Activated T-cell treated with anti-CD3 and anti-CD28 coated beads, Interleukin-2, amount 50 U/mL, for 72 hours (primary cell): Measurements from ENCODE around the gene UFD1. TPM values are rescaled to one million over a fixed set of nuclear protein-coding genes. Genes with fewer than 3 reads are reported as not detected.
A peak's percentile ranks its signal among the peaks of the same experiment; 100 is the strongest.
"Not testable (repeated sequence)": the region's sequence is repeated elsewhere in the genome, so short reads cannot be mapped to it uniquely, and the experiment has no call there.

Experiments used
- ATAC-seq, 2 donors: fragments of 150-1000 bp; cut with Tn5 transposase; replicated peaks in 1 of 2; 2 replicates each; pipeline ENCODE4 v1.10.0; 2021; ENCODE audit warnings: moderate library complexity in 2 of 2, mild to moderate bottlenecking in 1 of 2
- DNase-seq, 2 donors: peaks; one replicate each; pipeline ENCODE4 v3.0.0; 2021 to 2022; ENCODE audit warnings: mixed read lengths in 1 of 2
- H3K27ac Mint-ChIP-seq: one replicate; pipeline ENCODE4 v1.8.0; 2022; ENCODE audit warnings: mild to moderate bottlenecking, moderate library complexity, mixed read lengths
- H3K27me3 Mint-ChIP-seq: one replicate; pipeline ENCODE4 v1.8.0; 2022; ENCODE audit warnings: low read depth, mixed read lengths
- H3K36me3 Mint-ChIP-seq, 2 donors: one replicate each; pipeline ENCODE4 v1.8.0; 2022; ENCODE audit warnings: mixed read lengths in 2 of 2, mild to moderate bottlenecking in 1 of 2; ENCODE audit not compliant: insufficient read depth in 2 of 2
- H3K4me1 Mint-ChIP-seq: one replicate; pipeline ENCODE4 v1.8.0; 2022; ENCODE audit warnings: low read depth, mixed read lengths
- H3K4me3 Mint-ChIP-seq, 2 donors: one replicate each; pipeline ENCODE4 v1.8.0; 2022; ENCODE audit warnings: mild to moderate bottlenecking in 2 of 2, mixed read lengths in 2 of 2, moderate library complexity in 2 of 2
- H3K9me3 Mint-ChIP-seq, 2 donors: one replicate each; pipeline ENCODE4 v1.8.0; 2022; ENCODE audit warnings: mixed read lengths in 2 of 2
- total RNA-seq, 2 donors: library from RNA; stranded (reverse); gene quantifications; one replicate each; pipeline ENCODE4 v1.2.3, GENCODE V29; 2022

Gene UFD1
- total RNA-seq, 2 donors from 2014 or later: 68.3 to 78.6 TPM

DNA sequence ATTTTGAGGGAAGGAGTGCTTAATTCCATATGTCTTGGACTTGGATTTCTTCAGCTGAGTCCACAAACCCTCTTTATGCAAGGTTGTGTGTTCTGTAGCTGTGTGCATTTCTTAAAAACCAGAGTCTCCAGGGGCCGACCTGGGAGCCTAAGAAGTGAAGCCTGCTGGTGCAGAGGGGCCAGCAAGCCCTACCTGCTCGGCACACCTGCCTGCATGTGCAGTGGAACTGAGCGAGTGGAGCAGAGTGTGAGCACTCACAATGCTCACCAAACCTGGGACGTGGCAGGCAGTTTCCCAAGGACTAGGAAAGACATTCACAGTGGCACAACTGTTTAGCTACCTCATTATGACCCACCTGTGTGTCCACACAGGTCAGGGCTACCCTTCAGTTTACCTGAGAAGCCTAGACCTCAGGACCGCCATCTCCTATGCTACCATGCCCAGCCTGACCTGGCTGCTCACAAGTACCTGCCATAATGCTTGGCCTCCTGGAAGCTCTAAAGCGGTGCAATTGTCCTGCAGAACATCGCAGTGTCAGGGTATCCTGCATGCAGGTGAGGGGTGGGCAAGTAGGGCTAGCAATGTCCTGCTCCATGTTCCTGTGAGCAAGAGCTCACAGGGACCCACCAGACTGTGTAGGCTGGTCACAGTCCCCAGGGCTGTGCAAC lies 35.3 kb downstream of the UFD1 start:
- Mint-ChIP-seq H3K9me3 (no peaks in the 10 kb centered on the region), H3K27ac (no peak overlapping the region), H3K4me1 (peaks cover 45% of the 10 kb centered on the region), H3K27me3 (no peaks in the 10 kb centered on the region), H3K36me3 (peaks cover 6 to 7% of the 10 kb centered on the region in 2 donors), H3K4me3 (no peak overlapping the region)
- no peak for DNase-seq
- ATAC-seq: no peak

DNA sequence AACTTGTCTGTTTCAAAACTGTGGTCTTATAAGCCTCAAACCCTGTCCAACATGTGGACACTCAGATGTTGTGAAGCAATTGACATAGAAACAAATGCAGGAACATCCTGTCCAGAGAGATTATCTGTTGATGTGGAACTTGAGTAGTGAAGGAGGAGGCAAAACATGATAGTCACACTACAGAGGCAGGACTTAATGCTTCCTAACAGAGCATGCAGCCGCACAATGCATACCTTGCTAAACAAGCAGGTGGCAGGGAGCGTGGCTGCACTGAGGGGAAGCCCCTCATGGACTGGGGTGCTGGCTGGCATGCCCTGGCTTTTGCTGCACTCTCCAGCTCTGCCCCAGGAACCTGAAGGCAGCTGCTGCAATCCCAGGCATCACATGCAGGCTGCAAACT lies 36.8 kb downstream of the UFD1 start:
- Mint-ChIP-seq H3K36me3 (peaks cover 4 to 7% of the 10 kb centered on the region in 2 donors), H3K4me3 (no peak overlapping the region), H3K27me3 (no peaks in the 10 kb centered on the region), H3K4me1 (peaks cover 36% of the 10 kb centered on the region), H3K9me3 (no peaks in the 10 kb centered on the region), H3K27ac (peak overlapping the region; percentile 82)
- ATAC-seq (no peak), DNase-seq (no peak)

DNA sequence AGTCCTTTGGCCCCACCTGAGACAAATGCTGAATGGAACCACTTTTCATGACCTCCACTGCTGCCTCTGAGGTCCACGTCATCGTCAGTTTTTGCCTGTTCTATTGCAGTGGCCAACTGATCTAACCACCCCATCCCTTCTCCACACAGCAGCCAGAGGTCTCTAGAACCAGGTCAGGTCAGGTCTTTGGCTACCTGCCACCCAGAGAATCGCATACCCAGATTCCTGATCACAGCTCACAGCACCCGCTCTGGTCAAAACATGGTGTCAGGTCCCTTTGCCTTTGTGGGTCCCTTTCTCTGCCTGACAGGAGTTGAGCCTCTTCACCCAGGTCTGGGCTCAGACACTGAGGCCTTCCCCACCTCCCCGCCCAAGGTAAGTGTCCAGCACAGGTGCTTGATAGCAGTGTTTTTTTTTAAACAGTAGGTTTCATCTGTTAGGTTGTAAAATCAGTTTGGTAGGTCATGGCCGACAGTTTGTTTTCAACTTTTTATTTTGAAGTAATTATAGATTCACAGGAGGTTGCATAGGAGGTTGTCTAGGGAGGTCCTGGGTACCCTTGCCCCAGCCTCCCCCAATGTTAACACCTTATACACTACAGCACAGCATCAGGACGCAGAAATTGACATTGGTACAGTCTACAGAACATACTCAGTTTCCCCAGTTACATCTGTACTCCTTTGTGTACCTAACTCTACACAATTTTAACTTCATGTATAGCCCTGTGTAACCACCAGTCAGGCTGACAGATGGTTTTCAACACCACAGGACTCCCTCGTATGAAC lies 38.4 kb downstream of the UFD1 start:
- Mint-ChIP-seq H3K4me1 (peaks cover 24% of the 10 kb centered on the region), H3K36me3 (peaks cover 1 to 5% of the 10 kb centered on the region in 2 donors), H3K27me3 (no peaks in the 10 kb centered on the region), H3K9me3 (no peaks in the 10 kb centered on the region), H3K27ac (peak overlapping the region; percentile 40), H3K4me3 (no peak overlapping the region)
- ATAC-seq (no peak), DNase-seq (no peak)

DNA sequence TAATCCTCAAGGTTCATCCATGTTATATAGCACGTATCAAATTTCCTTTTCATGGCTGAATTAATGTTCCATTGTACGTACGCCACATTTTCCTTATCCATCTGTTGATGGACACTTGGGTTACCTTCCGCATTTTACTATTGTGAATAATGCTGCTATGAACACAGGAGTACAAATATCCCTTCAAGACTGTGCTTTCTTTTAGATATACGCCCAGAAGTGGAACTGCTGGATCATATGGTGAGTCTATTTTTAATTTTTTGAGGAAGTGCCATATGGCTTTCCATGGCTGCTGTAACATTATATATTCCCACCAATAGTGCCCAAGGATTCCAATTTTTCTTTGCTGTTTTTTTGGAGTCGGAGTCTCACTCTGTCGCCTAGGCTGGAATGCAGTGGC lies 40.7 kb downstream of the UFD1 start:
- Mint-ChIP-seq H3K9me3 (no peaks in the 10 kb centered on the region), H3K27me3 (no peaks in the 10 kb centered on the region), H3K27ac (peak overlapping the region; percentile 4), H3K4me3 (no peak overlapping the region), H3K36me3 (peaks cover 1 to 7% of the 10 kb centered on the region in 2 donors), H3K4me1 (peaks cover 22% of the 10 kb centered on the region)
- DNase-seq (no peak), ATAC-seq (no peak)

DNA sequence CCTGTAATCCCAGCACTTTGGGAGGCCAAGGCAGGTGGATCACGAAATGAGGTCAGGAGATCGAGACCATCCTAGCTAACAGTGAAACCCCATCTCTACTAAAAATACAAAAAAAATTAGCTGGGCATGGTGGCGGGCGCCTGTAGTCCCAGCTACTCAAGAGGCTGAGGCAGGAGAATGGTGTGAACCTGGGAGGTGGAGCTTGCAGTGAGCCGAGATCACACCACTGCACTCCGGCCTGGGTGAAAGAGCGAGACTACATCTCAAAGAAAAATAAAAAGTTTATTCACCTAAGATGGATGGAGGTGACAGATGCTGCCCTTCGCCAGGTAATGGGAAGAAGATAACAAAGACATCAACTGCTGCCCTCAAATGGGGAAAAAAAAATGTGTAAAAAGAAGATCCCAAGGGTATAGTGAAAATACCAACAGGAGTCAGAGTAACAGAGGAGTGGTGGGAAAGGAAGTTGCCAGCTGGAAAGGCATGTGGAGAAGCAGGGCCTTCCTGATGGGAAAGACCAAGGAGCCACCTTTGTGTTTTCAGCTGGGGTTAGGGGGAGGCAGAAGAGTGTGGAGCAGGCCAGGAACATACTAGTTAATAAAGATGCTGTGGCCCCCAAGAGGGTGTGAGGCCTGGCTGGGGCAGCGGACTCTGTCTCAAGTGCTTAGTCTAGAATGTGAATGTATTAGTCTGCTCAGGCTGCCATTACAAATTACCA lies 42.4 kb downstream of the UFD1 start:
- Mint-ChIP-seq H3K27ac (peak overlapping the region; percentile 55), H3K4me1 (peaks cover 25% of the 10 kb centered on the region)
- H3K27me3 Mint-ChIP-seq, DNase-seq, H3K9me3 Mint-ChIP-seq, H3K4me3 Mint-ChIP-seq, H3K36me3 Mint-ChIP-seq, ATAC-seq: not testable (repeated sequence)

DNA sequence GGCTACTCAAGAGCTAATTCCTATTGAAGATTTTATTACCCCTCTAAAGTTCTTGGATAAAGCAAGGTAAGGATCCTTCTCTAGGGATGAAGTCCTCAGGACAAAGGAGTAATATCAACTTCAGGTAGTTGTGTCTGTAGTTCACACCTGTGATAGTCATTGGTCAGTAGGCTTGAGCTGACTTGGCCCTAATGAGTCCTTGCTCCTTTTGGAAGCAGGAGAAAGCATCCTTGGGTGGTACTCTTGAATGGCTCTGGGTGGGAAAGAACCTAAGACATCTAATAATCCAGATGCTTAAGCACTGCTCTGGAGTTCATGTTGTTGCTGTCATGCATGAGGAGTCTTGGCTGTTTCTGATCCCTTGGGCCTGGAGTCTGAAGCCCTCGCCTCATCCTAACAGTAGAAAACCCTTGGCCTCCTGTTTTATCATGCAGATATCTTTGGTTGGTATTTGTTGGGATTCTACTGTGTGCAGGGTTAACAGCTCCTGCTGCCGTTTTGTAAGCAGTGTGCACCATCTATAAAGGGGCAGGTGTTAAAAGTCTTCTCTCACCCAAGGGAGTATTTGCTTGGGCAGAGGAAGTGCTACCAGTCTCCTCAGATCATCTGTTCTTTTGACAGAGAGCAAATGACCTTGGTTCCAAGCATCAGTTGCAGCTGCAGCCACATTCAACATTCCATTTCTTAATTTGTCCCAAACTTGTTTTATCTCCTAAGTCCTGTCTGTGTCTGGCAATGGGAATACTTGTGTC lies 44.0 kb downstream of the UFD1 start:
- Mint-ChIP-seq H3K9me3 (no peaks in the 10 kb centered on the region), H3K4me1 (peaks cover 33% of the 10 kb centered on the region), H3K4me3 (peak overlapping the region in 1 of 2 donors; percentile 91), H3K27me3 (no peaks in the 10 kb centered on the region), H3K36me3 (peaks cover 3 to 5% of the 10 kb centered on the region in 2 donors), H3K27ac (peak overlapping the region; percentile 85)
- ATAC-seq: no peak
- no peak for DNase-seq

DNA sequence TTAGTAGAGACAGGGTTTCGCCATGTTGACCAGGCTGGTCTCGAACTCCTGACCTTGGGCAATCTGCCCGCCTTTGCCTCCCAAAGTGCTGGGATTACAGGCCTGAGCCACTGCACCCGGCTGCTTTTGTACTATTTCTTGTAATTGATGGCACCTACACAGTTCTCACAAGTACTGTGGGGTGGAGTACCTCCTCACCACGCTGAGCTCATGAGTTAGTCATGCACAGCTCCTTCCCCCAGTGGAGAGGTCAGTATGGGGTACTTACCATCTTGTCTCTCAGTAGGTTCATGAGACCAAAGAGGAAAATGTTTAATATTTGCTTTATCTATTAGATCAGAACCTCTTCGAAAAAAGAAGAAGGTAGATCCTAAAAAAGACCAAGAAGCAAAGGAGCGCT lies 44.6 kb downstream of the UFD1 start:
- peak overlapping the region; percentile 91 to 93 for H3K4me3 Mint-ChIP-seq
- no peak for ATAC-seq
- H3K36me3 Mint-ChIP-seq: peaks cover 3 to 7% of the 10 kb centered on the region in 2 donors
- H3K27ac Mint-ChIP-seq: peak overlapping the region; percentile 85
- H3K9me3 Mint-ChIP-seq: no peaks in the 10 kb centered on the region
- DNase-seq: peak in 1 of 2 donors; percentile 21
- peaks cover 39% of the 10 kb centered on the region for H3K4me1 Mint-ChIP-seq
- H3K27me3 Mint-ChIP-seq: no peaks in the 10 kb centered on the region

DNA sequence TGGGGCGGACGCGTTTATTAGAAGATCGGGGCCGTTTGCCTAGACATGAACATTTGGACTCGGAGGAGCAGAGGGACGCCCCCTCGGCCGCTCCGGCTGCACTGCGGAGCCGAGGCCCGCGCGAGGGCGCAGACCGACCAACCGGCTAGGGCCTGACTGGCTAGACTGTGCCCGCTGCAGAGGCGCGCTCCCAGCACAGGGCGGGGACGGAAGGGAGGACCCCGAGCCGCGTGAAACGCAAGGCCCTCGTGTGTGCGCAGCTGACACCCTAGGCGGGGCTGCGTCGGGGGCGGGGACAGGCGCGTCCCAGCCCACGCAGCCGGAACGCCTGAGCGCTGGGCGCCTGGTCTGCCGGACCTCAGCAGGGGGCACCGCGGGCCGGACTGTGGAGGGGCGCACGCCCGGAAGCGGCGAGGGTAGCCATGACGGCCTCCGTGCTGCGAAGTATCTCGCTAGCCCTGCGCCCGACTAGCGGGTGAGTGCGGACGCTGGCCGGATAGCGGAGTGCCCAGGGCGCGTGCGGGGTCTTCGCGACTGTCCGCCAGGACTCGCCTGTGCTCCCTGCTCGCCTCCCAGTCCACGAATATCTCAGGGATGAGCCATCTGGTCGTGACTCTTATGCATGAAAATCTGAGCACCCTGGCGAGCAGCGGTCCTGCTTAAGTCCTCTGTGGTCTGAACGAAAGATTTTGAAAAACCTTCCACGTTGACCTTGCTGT lies 46.7 kb downstream of the UFD1 start, which contains the start of gene MRPL40:
Gene MRPL40 (plus strand): TSS at position 413 of the 719 bp plus-strand sequence. CDS start 10 bp downstream, at position 423.
- peaks cover 56% of the 10 kb centered on the region for H3K4me1 Mint-ChIP-seq

DNA sequence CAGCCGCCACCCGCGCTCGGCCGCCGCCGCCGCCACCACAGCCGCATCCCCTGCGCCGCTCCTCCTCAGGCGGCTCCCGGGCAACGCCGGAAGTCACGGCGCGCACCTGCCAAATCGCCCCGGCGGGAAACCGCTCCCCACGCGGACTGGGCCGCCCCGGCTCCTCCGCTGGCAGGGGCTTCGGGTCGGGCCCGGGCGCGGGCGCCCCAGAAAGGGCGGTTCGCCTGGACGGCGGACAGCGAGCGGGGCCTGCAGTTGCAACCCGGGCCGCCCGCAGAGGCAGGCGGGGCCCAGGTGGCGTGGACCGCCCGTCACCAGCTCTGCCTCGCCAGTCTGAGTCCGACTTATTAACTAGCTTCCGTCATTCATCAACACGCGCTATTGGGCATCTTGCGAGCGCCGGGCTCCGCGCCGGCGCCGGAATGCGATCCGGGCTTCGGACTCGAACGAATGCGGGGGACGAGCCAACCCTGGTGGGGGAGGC lies 47.3 kb downstream of the UFD1 start, which contains the start of gene HIRA:
Gene HIRA (minus strand): TSS at position 85 of the 484 bp plus-strand sequence. CDS start 257 bp downstream, outside the sequence.
- DNase-seq: peak; percentile 88 to 93
- Mint-ChIP-seq H3K27ac (peak within 1 kb of the TSS; percentile 96), H3K27me3 (no peaks in the 10 kb centered on the region), H3K4me1 (peaks cover 62% of the 10 kb centered on the region), H3K4me3 (peak within 1 kb of the TSS; percentile 91 to 93), H3K9me3 (no peaks in the 10 kb centered on the region), H3K36me3 (peaks cover 5 to 11% of the 10 kb centered on the region in 2 donors)
- ATAC-seq: peak; percentile 67 to 69

More for the DNA sequence above, 46.7 kb downstream of the UFD1 start, which contains the start of gene MRPL40:
- Mint-ChIP-seq H3K4me3 (peak within 1 kb of the TSS; percentile 91 to 93), H3K27ac (peak within 1 kb of the TSS; percentile 96), H3K27me3 (no peaks in the 10 kb centered on the region), H3K36me3 (peaks cover 2 to 7% of the 10 kb centered on the region in 2 donors), H3K9me3 (no peaks in the 10 kb centered on the region)
- DNase-seq (peak; percentile 94 to 95), ATAC-seq (peak; percentile 89 to 92)

DNA sequence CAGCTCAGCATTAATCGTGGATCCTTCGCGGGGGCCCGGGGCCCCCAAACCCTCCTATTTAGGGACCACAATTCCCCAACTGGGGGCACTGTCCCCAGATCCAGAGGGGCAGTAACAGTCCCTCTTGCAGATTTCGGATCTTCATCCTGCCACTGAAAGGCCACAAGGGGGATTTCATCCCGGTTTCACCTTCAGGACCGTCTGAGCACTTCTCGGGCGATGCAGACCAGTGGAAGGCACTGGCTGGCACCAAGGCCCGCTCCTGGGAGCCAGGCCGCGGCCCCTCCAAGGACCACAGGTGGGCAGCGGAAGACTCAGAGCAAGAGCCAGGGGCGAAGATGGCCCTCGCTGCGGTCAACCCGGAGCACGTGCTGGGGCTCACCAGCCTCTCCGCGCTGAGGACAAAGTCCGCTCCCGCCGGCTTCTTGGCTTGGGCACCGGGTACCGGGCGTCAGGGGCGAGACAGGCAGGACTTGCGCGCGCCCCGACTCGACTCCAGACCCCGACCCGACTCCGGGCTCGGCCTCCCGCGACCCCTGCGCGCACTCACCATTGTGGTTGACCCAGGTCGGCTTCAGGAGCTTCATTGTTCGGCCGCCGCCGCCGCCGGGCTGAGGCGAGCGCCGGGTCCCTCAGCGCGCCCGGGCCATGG lies 48.0 kb downstream of the UFD1 start:
- Mint-ChIP-seq H3K36me3 (peaks cover 5 to 14% of the 10 kb centered on the region in 2 donors), H3K27ac (peak overlapping the region; percentile 74), H3K9me3 (no peaks in the 10 kb centered on the region), H3K4me1 (peaks cover 69% of the 10 kb centered on the region), H3K27me3 (no peaks in the 10 kb centered on the region), H3K4me3 (peak overlapping the region; percentile 91 to 93)
- ATAC-seq (no peak), DNase-seq (peak; percentile 39 to 50)
